HEK293T (cell line): ENCODE data around the gene SNX19.

Source experiments
- ARNT ChIP-seq: fragments of 450-650 bp; IDR thresholded peaks from 2 replicates; pipeline ENCODE4 v1.6.1; 2017; ENCODE audit warnings: mild to moderate bottlenecking
- BHLHE40 ChIP-seq: fragments of 450-650 bp; IDR thresholded peaks from 2 replicates; pipeline ENCODE4 v1.6.1; 2016; ENCODE audit warnings: mild to moderate bottlenecking, moderate library complexity, borderline replicate concordance
- CTBP1 ChIP-seq: fragments of 450-650 bp; IDR thresholded peaks from 2 replicates; pipeline ENCODE4 v1.6.1; 2016; ENCODE audit warnings: borderline replicate concordance
- FOXA1 ChIP-seq: fragments of 450-650 bp; IDR thresholded peaks from 2 replicates; pipeline ENCODE4 v1.6.1; 2016; ENCODE audit warnings: mild to moderate bottlenecking
- FOXK2 ChIP-seq: fragments of 450-650 bp; IDR thresholded peaks from 2 replicates; pipeline ENCODE4 v1.6.1; 2016; ENCODE audit warnings: mild to moderate bottlenecking
- FOXM1 ChIP-seq: fragments of 450-650 bp; IDR thresholded peaks from 2 replicates; pipeline ENCODE4 v1.6.1; 2017; ENCODE audit warnings: mild to moderate bottlenecking, borderline replicate concordance
- HDGF ChIP-seq: fragments of 450-650 bp; IDR thresholded peaks from 2 replicates; pipeline ENCODE4 v1.6.1; 2017; ENCODE audit warnings: antibody characterized with exemption, borderline replicate concordance
- L3MBTL2 ChIP-seq: fragments of 450-650 bp; conservative IDR thresholded peaks from 2 replicates; pipeline ENCODE4 v1.6.1; 2016; ENCODE audit warnings: mild to moderate bottlenecking
- LEF1 ChIP-seq: fragments of 450-650 bp; IDR thresholded peaks from 2 replicates; pipeline ENCODE4 v1.6.1; 2017; ENCODE audit warnings: mild to moderate bottlenecking, borderline replicate concordance
- SP1 ChIP-seq: fragments of 450-650 bp; IDR thresholded peaks from 2 replicates; pipeline ENCODE4 v1.6.1; 2017
- SUZ12 ChIP-seq: fragments of 450-650 bp; IDR thresholded peaks from 2 replicates; pipeline ENCODE4 v1.6.1; 2016; ENCODE audit warnings: mild to moderate bottlenecking
- TARDBP ChIP-seq: fragments of 450-650 bp; IDR thresholded peaks from 2 replicates; pipeline ENCODE4 v1.6.1; 2016
- ZNF384 ChIP-seq: fragments of 450-650 bp; IDR thresholded peaks from 2 replicates; pipeline ENCODE4 v1.6.1; 2016
- TF ChIP-seq, protein P1 (sequence below): fragments of 450-650 bp; IDR thresholded peaks from 2 replicates; pipeline ENCODE4 v1.6.1; 2016

DNA sequence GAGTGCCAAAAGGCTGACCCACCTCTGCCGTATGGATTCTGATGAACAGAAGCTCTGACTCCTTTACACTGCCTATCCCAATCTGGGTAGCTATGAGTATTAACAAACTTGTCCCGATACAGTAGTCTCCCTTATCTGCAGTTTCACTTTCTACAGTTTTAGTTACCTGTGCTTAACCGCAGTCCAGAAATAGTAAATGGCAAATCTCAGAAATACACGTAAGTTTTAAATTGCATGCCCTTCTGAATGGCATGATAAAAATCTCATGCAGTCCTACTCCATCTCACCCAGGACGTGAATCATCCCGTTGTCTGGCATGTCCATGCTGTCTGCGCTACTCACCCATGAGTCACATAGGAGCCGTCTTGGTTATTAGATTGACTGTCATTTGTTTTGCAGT, 68.8 kb downstream of the SNX19 start:
- TF ChIP-seq HDGF: no peak
- TF ChIP-seq LEF1: no peak
- TF ChIP-seq FOXA1: no peak
- no peak for TF ChIP-seq BHLHE40
- no peak for TF ChIP-seq CTBP1
- TF ChIP-seq, protein P1, sequence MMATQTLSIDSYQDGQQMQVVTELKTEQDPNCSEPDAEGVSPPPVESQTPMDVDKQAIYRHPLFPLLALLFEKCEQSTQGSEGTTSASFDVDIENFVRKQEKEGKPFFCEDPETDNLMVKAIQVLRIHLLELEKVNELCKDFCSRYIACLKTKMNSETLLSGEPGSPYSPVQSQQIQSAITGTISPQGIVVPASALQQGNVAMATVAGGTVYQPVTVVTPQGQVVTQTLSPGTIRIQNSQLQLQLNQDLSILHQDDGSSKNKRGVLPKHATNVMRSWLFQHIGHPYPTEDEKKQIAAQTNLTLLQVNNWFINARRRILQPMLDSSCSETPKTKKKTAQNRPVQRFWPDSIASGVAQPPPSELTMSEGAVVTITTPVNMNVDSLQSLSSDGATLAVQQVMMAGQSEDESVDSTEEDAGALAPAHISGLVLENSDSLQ: no peak
- TF ChIP-seq ARNT: no peak
- TF ChIP-seq FOXM1: no peak
- no peak for TF ChIP-seq SUZ12
- no peak for TF ChIP-seq L3MBTL2
- TF ChIP-seq TARDBP: no peak
- no peak for TF ChIP-seq ZNF384
- TF ChIP-seq FOXK2: no peak
- TF ChIP-seq SP1: no peak
